Lower lobe of right lung (tissue), 2 donors: ENCODE results near the gene SOX6. TPM values are rescaled to one million over a fixed set of nuclear protein-coding genes. Genes with fewer than 3 reads are reported as not detected.

Experiments used
- ATAC-seq, 2 donors: fragments of 200-7000 bp; cut with Tn5 transposase; one replicate each; pipeline ENCODE4 v1.9.1; 2020 to 2022; ENCODE audit warnings: mild to moderate bottlenecking in 2 of 2, moderate library complexity in 2 of 2
- DNase-seq: peaks from one replicate; pipeline ENCODE4 v3.0.0-alpha.2; 2020
- H3K27ac ChIP-seq: fragments of 200-600 bp; one replicate; pipeline ENCODE4 v1.8.0; 2022
- H3K27me3 ChIP-seq: fragments of 200-600 bp; one replicate; pipeline ENCODE4 v1.8.0; 2022; ENCODE audit warnings: low read depth
- H3K36me3 ChIP-seq: fragments of 200-600 bp; one replicate; pipeline ENCODE4 v1.8.0; 2022; ENCODE audit warnings: mild to moderate bottlenecking
- H3K4me1 ChIP-seq: fragments of 200-600 bp; one replicate; pipeline ENCODE4 v1.8.0; 2022
- H3K4me3 ChIP-seq: fragments of 200-600 bp; one replicate; pipeline ENCODE4 v1.8.0; 2022; ENCODE audit warnings: mild to moderate bottlenecking
- H3K9me3 ChIP-seq: fragments of 200-600 bp; one replicate; pipeline ENCODE4 v1.8.0; 2022
- CTCF ChIP-seq: fragments of 200-600 bp; IDR thresholded peaks from one replicate; pipeline ENCODE4 v1.8.0; 2022; ENCODE audit warnings: antibody characterized with exemption, mild to moderate bottlenecking
- intact Hi-C: fragments of 100-400 bp; cut with DNase I; formaldehyde crosslinking; loops from one replicate; pipeline ENCODE4 v1.11.0; 2022
- total RNA-seq: library from RNA; stranded (reverse); fragmentation: NEBNext Ultra II Directional; extraction: Animal tissue kit (Norgen Biotek cat#: 25700); gene quantifications from one replicate; pipeline ENCODE4 v1.2.1, GENCODE V29; 2021
- donor health status: DM: no; HTN: yes; CAD: no; lungs with severe emphysema.

Gene SOX6
- total RNA-seq, 1 donor from 2014 or later: 4.8 TPM

GRCh38 chr11:16336204-16336603, 20.1 kb downstream of the SOX6 start:
- TF ChIP-seq CTCF: no peak
- no peaks in the 10 kb centered on the region for H3K4me1 ChIP-seq
- no peak for DNase-seq
- ATAC-seq: no peak
- intact Hi-C loops: no loop called here
- H3K9me3 ChIP-seq: no peaks in the 10 kb centered on the region
- H3K27ac ChIP-seq: no peak overlapping the region
- H3K27me3 ChIP-seq: no peaks in the 10 kb centered on the region
- H3K4me3 ChIP-seq: no peak overlapping the region
- no peaks in the 10 kb centered on the region for H3K36me3 ChIP-seq

DNA sequence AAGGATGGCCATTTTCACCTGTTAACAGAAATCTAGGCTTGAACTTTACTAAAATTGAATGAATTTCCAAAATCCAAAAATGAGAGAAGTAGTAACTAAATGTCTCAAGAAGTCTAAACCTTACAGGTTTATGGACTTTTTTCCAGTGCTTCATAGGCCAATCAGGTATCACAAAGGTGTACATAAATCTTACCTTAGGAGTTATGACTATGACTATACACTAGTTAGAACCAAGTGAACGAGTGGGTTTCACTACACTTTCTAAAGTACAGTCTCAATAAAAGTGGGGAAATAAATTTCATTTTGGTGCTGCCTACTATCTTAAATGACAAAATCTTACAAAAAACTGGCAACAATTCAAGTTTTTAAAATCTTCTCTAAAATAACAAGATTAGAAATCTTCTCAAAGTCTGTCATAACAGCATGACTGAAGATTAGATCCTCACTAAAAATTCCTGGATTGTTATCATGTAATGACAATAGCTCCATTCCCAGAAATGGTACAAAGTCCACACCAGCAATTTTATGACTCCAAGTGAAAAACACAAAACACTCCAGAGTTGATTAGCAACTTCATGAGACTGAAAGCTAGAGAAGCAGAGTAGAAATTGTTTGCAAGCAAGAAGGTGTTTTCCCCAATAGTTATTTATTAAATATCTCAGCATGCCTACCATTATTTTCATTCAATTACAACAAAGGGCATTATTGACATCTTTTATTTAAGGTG, 20.9 kb downstream of the SOX6 start:
- Histone ChIP-seq H3K36me3 (no peaks in the 10 kb centered on the region), H3K27ac (no peak overlapping the region), H3K27me3 (no peaks in the 10 kb centered on the region), H3K4me3 (no peak overlapping the region), H3K9me3 (no peaks in the 10 kb centered on the region), H3K4me1 (no peaks in the 10 kb centered on the region)
- ATAC-seq: no peak
- intact Hi-C loops: no loop called here
- DNase-seq: no peak
- no peak for TF ChIP-seq CTCF

- intact Hi-C loops: no loop called here
- DNase-seq: no peak
Observed at GRCh38 chr11:16326679-16327297, 29.6 kb downstream of the SOX6 start.

DNA sequence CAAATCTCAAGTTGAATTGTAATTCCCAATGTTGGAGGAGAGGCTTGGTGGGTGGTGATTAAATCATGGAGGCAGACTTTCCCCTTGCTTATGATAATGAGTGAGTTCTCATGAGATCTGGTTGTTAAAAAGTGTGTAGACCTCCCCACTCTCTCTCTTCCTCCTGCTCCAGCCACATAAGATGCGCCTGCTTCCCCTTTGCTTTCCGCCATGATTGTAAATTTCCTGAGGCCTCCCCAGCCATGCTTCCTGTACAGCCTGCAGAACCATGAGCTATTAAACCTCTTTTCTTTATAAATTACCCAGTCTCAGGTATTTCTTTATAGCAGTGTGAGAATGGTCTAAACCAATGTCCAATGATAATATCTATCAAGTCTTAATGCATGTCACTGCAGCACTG, 34.2 kb downstream of the SOX6 start:
- no peak for TF ChIP-seq CTCF
- DNase-seq: no peak
- intact Hi-C loops: no loop called here
- Histone ChIP-seq H3K4me1 (no peaks in the 10 kb centered on the region), H3K9me3 (no peaks in the 10 kb centered on the region), H3K36me3 (no peaks in the 10 kb centered on the region), H3K27ac (no peak overlapping the region), H3K4me3 (no peak overlapping the region), H3K27me3 (no peaks in the 10 kb centered on the region)
- no peak for ATAC-seq

More at GRCh38 chr11:16326679-16327297, 29.6 kb downstream of the SOX6 start:
- no peak for TF ChIP-seq CTCF
- Histone ChIP-seq H3K27me3 (no peaks in the 10 kb centered on the region), H3K4me3 (no peak overlapping the region), H3K36me3 (no peaks in the 10 kb centered on the region), H3K9me3 (no peaks in the 10 kb centered on the region), H3K4me1 (no peaks in the 10 kb centered on the region), H3K27ac (no peak overlapping the region)
- no peak for ATAC-seq

- intact Hi-C loops: no loop called here
- no peaks in the 10 kb centered on the region for H3K4me1 ChIP-seq
- no peaks in the 10 kb centered on the region for H3K9me3 ChIP-seq
- DNase-seq: no peak
- no peak for ATAC-seq
- no peak overlapping the region for H3K27ac ChIP-seq
- no peaks in the 10 kb centered on the region for H3K27me3 ChIP-seq
- no peaks in the 10 kb centered on the region for H3K36me3 ChIP-seq
- TF ChIP-seq CTCF: no peak
- no peak overlapping the region for H3K4me3 ChIP-seq
Observed at GRCh38 chr11:16321148-16321547, 35.2 kb downstream of the SOX6 start.
